ENCODE results near the gene ARID1B.

Gene ARID1B

DNA sequence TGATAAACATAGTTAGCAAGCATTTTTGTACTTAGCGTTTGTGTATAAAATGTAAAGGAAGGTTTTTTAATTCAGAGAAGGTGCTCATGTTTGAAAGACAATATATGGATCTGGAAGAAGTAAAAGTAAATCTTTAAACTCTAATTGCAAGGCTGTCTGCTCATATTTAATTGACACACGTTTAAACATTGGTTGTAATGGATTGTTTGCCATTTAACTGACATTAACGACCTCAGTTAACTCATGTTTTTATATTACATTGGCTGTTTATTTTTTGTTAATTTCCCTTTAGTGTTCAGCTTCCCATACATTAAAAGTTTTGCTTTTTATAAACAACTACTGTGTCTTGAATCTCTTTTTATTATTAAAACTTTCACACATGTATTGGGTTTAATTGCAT, 208.1 kb downstream of the ARID1B start:
- TF ChIP-seq, protein P1, sequence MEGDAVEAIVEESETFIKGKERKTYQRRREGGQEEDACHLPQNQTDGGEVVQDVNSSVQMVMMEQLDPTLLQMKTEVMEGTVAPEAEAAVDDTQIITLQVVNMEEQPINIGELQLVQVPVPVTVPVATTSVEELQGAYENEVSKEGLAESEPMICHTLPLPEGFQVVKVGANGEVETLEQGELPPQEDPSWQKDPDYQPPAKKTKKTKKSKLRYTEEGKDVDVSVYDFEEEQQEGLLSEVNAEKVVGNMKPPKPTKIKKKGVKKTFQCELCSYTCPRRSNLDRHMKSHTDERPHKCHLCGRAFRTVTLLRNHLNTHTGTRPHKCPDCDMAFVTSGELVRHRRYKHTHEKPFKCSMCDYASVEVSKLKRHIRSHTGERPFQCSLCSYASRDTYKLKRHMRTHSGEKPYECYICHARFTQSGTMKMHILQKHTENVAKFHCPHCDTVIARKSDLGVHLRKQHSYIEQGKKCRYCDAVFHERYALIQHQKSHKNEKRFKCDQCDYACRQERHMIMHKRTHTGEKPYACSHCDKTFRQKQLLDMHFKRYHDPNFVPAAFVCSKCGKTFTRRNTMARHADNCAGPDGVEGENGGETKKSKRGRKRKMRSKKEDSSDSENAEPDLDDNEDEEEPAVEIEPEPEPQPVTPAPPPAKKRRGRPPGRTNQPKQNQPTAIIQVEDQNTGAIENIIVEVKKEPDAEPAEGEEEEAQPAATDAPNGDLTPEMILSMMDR (IDR thresholded peaks at IDR 0.05; ENCODE audit: control insufficient read depth, insufficient read depth, low read depth, low read length, missing control alignments): no peak
- no peak overlapping the region for H3K4me3 ChIP-seq (ENCODE audit: control insufficient read depth, low read depth, low read length)
- DNase-seq (ENCODE audit: low read depth): no peak

DNA sequence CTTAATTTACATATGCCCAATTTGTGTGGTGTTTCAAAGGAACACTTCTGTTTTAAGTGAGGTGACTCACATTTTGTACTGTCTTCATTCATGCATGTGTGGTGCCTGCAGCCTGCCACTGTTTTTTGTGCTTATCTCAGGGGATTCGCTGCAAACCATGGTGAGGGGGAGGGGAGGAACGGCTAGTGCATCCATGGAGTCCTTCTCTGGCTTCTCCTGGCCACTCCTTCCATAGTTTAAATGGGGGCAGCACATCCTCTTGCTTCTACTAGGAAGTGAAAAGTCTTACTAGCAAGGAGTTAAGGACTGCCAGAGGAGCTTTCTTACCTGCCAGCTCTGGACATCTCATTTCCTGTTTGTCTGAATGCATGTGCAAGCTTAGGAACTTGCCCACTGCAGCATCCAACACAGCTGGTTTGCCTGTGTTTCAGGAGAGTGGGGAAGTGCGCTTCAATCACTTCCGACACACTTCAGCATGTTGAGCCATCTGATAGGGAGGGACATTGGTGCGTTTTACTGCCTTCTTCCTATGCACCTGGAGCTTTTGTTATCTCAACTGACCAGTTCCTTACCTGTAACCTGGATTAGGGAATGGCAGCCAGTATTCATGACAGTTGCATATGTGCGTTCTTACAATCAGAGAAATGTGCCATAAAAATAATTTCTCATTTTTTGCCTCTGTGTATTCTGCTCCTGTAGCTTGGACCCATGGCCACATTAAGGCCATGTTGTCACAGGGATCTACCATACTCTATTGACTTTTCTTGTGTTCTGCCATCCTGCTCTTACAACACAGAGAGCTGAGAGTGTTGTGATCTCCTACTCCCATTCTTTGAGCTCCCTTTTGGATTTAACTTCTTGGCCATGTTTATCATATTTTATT, 211.3 kb downstream of the ARID1B start:
- TF ChIP-seq, protein P1 (IDR thresholded peaks at IDR 0.05; ENCODE audit: control insufficient read depth, insufficient read depth, low read depth, low read length, missing control alignments): no peak
- DNase-seq (ENCODE audit: low read depth): no peak
- no peak overlapping the region for H3K4me3 ChIP-seq (ENCODE audit: control insufficient read depth, low read depth, low read length)

DNA sequence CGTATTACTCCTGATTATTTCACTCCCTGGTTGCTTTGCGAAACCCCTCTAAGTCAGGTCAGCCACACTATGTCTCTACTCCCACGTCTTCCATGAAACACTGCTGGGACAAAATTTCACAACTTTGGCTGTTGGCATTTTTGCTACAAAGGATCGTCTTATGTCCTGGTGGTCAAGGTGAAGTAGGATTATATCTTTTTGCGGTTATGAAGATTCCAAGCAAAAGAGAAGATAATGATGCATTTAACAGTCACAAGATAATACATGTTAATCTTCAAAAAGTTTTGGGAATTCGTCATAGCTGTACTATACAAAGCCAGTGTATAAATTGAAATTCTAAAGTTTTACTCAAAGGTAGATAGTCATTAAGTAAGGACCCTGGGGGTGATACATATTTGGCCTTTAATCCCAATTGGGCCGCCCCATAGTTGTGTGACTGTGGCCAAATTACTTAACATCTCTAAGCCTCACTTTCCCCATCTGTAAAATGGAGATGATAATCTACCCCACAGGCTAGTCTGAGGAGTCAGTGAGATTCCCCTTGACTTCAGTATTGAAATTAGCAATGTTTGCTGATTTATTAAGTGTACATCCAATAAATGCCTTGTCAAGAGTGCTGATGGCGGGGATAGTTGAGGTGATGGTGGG, 212.1 kb downstream of the ARID1B start:
- no peak for DNase-seq (ENCODE audit: low read depth)
- H3K4me3 ChIP-seq (ENCODE audit: control insufficient read depth, low read depth, low read length): no peak overlapping the region
- TF ChIP-seq, protein P1 (IDR thresholded peaks at IDR 0.05; ENCODE audit: control insufficient read depth, insufficient read depth, low read depth, low read length, missing control alignments): no peak

DNA sequence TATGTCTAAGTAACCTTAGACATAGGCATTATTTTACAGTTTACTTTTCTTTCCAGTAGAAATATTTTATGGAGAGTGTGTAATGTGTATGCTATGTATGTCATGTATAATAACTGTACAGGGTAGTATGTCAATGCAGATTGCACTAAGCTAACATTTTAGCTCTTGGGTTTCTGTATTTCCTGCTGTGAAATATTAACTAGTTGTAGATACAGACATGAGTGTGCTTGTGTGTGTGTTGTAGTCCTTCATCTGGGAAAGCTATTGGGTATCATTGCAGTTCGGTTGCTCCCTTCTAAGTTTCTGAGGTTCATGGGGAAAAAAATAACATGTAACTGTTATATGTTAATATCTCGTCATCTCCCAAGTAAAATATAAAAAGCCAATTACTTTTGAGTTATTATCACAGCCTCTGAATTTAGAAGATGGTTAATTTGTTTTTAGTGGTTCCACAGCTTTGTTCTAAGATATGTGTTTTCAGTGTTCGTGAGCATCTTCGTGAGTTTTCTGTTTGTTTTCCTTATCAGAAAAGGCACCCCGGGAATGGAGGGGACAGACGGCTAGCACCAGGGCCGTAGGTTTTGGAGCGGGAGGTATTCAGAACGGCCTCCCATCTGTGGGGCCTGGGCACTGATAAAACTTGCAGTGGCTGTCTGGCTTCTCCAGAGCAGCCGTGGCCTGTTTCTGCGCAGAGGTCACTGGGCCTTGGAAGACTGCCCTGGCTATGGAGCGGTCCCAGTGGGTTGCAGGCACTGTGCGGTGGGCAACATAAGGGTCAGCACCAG, 215.0 kb downstream of the ARID1B start:
- TF ChIP-seq, protein P1 (IDR thresholded peaks at IDR 0.05; ENCODE audit: control insufficient read depth, insufficient read depth, low read depth, low read length, missing control alignments): no peak
- no peak for DNase-seq (ENCODE audit: low read depth)

DNA sequence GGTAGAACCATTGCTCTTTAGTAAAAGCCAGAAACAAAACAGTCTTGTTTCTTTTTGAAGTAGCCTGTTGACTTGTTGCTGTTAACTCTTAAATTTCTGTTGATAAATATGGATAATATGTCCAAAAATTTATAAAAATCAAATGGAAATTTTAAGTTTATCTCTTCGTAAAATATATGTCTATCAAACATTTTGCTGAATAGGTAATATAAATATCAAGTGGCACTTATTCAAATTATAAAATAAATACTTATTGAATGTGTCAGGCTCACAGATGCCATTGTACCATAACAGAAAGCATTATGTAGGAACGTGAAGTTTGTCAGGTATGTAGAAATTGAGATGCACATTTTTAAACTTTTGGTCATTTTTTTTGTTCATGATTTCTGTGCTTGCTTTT, 216.5 kb downstream of the ARID1B start:
- TF ChIP-seq, protein P1 (IDR thresholded peaks at IDR 0.05; ENCODE audit: control insufficient read depth, insufficient read depth, low read depth, low read length, missing control alignments): no peak

More for the DNA sequence above, 215.0 kb downstream of the ARID1B start:
- H3K4me3 ChIP-seq (ENCODE audit: control insufficient read depth, low read depth, low read length): no peak overlapping the region

More for the DNA sequence above, 216.5 kb downstream of the ARID1B start:
- no peak for DNase-seq (ENCODE audit: low read depth)
- H3K4me3 ChIP-seq (ENCODE audit: control insufficient read depth, low read depth, low read length): no peak overlapping the region
